ENCODE results near the gene TWSG1. TPM values are rescaled to one million over a fixed set of nuclear protein-coding genes. Genes with fewer than 3 reads are reported as not detected.

The TWSG1 gene
- total RNA-seq, 1 donor from 2014 or later: 38.6 TPM

- no peak for TF ChIP-seq CTCF (conservative IDR thresholded peaks at IDR 0.05)
- Mint-ChIP-seq H3K36me3 (peaks cover 56% of the 10 kb centered on the region), H3K4me3 (no peak overlapping the region), H3K9me3 (peaks cover 5% of the 10 kb centered on the region), H3K27ac (no peak overlapping the region), H3K4me1 (ENCODE audit: unreplicated experiment) (peaks cover 9% of the 10 kb centered on the region), H3K27me3 (no peaks in the 10 kb centered on the region)
- no peak for DNase-seq (ENCODE audit: extremely low spot score, unreplicated experiment)
Observed at GRCh38 chr18:9343577-9343976, 9.0 kb downstream of the TWSG1 start.

DNA sequence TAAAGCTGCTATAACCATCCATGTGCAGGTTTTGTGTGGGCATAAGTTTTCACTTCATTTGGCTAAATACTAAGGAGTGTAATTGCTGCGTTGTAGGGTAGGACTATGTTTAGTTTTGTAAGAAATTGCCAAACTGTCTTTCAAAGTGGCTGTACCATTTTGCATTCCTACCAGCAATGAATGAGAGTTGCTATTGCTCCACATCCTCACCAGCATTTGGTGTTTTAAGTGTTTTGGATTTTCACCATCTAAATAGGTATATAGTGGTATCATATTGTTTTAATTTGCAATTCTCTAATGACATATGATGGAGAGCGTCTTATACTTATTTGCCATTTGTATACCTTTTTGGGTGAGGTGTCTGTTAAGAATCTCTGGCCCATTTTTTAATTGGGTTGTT lies 12.2 kb downstream of the TWSG1 start:
- Mint-ChIP-seq H3K27ac (no peak overlapping the region), H3K27me3 (no peaks in the 10 kb centered on the region), H3K9me3 (peaks cover 5% of the 10 kb centered on the region), H3K36me3 (peaks cover 39% of the 10 kb centered on the region), H3K4me1 (ENCODE audit: unreplicated experiment) (peaks cover 9% of the 10 kb centered on the region), H3K4me3 (no peak overlapping the region)
- no peak for TF ChIP-seq CTCF (conservative IDR thresholded peaks at IDR 0.05)
- DNase-seq (ENCODE audit: extremely low spot score, unreplicated experiment): no peak

- no peaks in the 10 kb centered on the region for H3K27me3 Mint-ChIP-seq
- peaks cover 9% of the 10 kb centered on the region for H3K4me1 Mint-ChIP-seq (ENCODE audit: unreplicated experiment)
- H3K9me3 Mint-ChIP-seq: peaks cover 5% of the 10 kb centered on the region
- no peak for TF ChIP-seq CTCF (conservative IDR thresholded peaks at IDR 0.05)
- no peak overlapping the region for H3K27ac Mint-ChIP-seq
- H3K36me3 Mint-ChIP-seq: peaks cover 30% of the 10 kb centered on the region
- no peak for DNase-seq (ENCODE audit: extremely low spot score, unreplicated experiment)
- H3K4me3 Mint-ChIP-seq: no peak overlapping the region
Observed at GRCh38 chr18:9348079-9348671, 13.6 kb downstream of the TWSG1 start.

DNA sequence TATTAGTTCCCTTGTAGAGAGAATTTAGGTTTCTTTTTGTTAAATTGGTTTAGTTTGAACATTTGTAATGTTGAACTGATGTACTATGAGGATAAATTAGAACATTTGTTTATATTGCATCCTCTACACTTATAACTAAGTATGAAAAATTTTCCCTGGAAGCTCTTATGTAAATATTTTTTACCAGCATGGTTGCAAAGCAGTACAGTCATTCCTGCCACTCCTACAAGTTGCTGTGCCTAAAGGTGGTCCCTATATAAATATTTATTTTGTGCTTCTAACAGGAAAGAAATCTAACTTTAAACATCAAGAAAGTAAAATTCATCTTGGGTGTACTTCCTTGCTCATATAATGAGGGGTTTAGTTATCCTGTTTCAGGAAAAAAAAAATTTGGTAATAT lies 14.2 kb downstream of the TWSG1 start:
- no peaks in the 10 kb centered on the region for H3K9me3 Mint-ChIP-seq
- peaks cover 25% of the 10 kb centered on the region for H3K36me3 Mint-ChIP-seq
- H3K4me3 Mint-ChIP-seq: no peak overlapping the region
- H3K27me3 Mint-ChIP-seq: no peaks in the 10 kb centered on the region
- no peak for DNase-seq (ENCODE audit: extremely low spot score, unreplicated experiment)
- no peak overlapping the region for H3K27ac Mint-ChIP-seq
- H3K4me1 Mint-ChIP-seq (ENCODE audit: unreplicated experiment): peaks cover 9% of the 10 kb centered on the region
- TF ChIP-seq CTCF (conservative IDR thresholded peaks at IDR 0.05): no peak

DNA sequence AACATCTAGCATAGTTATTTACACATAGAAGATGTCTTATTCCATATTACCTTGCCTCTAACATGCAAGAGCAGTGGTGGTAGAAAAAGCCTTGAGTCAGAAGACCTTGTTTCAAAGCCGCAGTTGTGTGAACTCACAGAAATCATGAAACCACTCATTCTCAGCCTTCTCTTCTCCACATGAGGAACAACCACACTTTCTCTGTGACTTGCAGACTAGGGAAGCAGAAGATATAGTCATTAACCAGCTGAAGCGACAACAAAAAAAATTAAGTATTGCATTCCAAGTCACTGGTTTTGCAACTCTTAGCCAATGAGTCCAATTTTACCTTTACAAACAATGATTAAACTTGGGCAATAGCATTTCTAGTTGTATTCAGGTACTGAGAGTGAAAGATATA lies 19.0 kb downstream of the TWSG1 start:
- no peak overlapping the region for H3K27ac Mint-ChIP-seq
- H3K4me3 Mint-ChIP-seq: no peak overlapping the region
- peaks cover under 1% of the 10 kb centered on the region for H3K4me1 Mint-ChIP-seq (ENCODE audit: unreplicated experiment)
- peaks cover 4% of the 10 kb centered on the region for H3K36me3 Mint-ChIP-seq
- DNase-seq (ENCODE audit: extremely low spot score, unreplicated experiment): no peak
- no peaks in the 10 kb centered on the region for H3K9me3 Mint-ChIP-seq
- no peak for TF ChIP-seq CTCF (conservative IDR thresholded peaks at IDR 0.05)
- no peaks in the 10 kb centered on the region for H3K27me3 Mint-ChIP-seq

DNA sequence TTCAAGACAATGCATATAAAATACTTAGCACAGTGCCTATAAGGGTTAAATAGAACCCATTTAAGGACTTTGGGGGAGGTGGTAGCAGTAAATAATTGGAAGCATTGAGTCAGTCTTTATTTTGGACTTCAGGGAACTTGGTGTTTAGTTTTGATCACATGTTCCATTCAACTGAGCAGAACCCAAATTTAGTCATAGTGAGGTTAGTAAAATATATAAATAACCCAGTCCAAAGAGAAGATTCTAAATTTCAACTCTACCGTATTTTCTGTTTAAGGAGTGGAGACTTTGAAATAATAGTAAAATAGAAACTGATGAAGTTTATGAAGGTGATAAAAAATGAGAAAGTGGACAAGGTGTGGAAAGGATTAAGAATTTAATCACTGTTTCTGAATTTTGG lies 19.7 kb downstream of the TWSG1 start:
- Mint-ChIP-seq H3K4me3 (no peak overlapping the region), H3K36me3 (peaks cover 7% of the 10 kb centered on the region)

More for the DNA sequence above, 19.7 kb downstream of the TWSG1 start:
- H3K9me3 Mint-ChIP-seq: no peaks in the 10 kb centered on the region
- DNase-seq (ENCODE audit: extremely low spot score, unreplicated experiment): no peak
- H3K4me1 Mint-ChIP-seq (ENCODE audit: unreplicated experiment): no peaks in the 10 kb centered on the region
- no peak for TF ChIP-seq CTCF (conservative IDR thresholded peaks at IDR 0.05)
- no peaks in the 10 kb centered on the region for H3K27me3 Mint-ChIP-seq
- H3K27ac Mint-ChIP-seq: no peak overlapping the region
